Activated CD4-positive, alpha-beta T cell treated with anti-CD3 and anti-CD28 coated beads for 24 hours (primary cell): ENCODE results near the gene SBNO2.

Source experiments
- DNase-seq, 2 donors: peaks; one replicate each; pipeline ENCODE4 v3.0.0-alpha.2; 2020; ENCODE audit warnings: low read depth in 2 of 2

SBNO2 gene

DNA sequence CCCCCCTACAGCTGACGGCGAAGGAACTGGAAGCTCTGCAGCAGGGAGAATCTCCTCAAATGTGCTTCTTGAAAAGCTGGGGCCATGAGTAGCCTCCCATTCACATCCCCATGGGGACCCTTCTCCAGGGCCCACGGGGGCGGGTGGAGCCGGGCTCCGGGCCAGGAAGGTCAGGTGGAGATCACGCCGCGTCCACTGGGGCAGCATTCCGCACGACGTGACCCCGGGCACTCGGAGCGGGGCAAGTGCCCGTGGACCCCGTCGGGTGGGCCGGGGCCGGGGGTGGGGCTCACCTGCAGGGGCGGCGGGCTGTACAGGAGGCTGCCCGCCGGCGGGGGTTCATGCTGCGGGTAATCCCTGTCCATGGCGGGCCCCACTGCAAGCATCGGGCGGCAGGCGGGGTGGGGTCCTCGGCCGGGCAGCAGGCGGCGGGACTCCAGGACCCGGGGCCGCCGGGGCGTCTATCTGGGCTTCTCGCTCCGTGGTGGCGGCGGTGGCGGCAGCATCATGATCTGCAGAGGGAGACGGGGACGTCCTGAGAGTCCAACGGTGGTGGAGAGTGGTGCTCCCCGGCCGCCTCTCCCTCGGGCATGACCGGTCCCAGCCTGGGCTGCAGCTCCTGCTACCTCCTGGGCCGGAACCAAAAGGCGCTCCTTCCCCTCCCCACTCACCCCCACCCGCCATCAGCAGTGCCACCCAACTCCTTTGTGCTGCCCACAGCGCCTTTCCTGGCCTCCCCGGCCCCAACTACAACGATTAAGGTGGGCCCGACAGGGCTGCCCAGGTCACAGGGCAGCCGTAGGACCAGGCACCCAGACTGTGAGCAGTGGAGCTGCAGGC lies 20.0 kb downstream of the SBNO2 start:
- no peak for DNase-seq

DNA sequence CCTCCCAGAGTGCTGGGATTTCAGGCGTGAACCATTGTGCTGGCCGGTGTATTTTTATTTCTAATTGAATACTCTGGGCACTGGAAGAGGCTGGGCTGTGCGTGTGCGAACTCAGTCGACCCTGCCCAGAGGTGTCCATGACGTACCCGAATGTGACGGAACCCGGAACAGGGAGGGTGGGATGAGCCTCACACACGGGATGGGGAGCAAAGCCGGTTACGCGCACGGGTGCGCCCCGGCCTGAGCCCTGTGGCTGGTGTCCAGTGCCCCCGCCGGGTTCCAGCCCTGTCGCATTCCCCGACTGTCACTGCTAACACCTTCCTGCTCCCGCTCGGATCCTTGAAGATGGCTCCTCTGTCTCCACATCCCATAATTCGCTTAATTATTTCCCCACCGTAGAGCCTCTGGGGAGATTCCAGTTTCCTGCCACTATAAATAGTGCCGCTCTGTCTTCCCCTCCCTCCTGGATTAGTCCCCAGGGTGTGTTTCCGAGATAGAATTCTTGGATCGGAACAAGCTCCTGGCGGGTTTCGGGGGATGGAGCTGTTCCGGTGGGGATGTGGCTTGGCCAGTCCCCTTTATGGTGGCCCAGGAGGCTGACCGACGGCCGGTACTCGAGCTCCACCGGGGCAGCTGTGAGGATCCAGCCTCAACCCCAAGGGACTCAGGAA lies 22.0 kb downstream of the SBNO2 start:
- DNase-seq: no peak

DNA sequence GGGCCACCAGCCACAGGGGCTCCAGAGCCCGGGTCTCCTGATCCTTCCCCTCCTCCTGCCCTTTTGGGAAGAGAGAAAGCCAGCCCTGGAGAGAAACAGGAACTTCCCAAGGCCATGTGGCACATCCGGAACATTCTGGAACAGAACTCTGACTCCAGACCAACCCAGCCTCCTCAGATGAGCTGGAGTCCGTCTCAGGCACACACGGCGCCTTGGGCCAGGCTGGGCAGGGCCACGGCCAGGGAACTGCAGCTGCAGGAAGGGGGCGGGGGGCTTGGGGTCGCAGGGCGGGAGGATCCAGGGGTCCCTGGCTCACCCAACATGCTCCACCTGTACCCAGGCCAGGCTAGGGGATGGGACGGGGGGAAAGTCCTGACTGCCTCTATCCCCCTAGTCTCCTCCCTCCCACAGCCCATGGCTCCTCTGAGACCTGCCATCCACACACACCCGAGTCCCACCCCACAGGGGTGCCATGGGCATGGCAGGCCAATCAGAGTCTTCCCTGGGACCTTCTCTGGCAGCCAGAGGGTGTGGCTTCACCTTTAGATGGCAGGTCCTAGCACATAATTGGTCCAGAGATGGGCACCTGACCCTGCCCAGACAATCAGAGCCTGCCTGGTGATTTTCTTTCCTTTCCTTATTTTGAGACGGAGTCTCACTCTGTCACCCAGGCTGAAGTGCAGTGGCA lies 22.9 kb downstream of the SBNO2 start:
- no peak for DNase-seq

- no peak for DNase-seq
Observed at GRCh38 chr19:1150333-1151036, 23.6 kb downstream of the SBNO2 start.

- DNase-seq: no peak
Observed at GRCh38 chr19:1149259-1150045, 24.6 kb downstream of the SBNO2 start.

- no peak for DNase-seq
Observed at GRCh38 chr19:1147934-1148549, 26.0 kb downstream of the SBNO2 start.

DNA sequence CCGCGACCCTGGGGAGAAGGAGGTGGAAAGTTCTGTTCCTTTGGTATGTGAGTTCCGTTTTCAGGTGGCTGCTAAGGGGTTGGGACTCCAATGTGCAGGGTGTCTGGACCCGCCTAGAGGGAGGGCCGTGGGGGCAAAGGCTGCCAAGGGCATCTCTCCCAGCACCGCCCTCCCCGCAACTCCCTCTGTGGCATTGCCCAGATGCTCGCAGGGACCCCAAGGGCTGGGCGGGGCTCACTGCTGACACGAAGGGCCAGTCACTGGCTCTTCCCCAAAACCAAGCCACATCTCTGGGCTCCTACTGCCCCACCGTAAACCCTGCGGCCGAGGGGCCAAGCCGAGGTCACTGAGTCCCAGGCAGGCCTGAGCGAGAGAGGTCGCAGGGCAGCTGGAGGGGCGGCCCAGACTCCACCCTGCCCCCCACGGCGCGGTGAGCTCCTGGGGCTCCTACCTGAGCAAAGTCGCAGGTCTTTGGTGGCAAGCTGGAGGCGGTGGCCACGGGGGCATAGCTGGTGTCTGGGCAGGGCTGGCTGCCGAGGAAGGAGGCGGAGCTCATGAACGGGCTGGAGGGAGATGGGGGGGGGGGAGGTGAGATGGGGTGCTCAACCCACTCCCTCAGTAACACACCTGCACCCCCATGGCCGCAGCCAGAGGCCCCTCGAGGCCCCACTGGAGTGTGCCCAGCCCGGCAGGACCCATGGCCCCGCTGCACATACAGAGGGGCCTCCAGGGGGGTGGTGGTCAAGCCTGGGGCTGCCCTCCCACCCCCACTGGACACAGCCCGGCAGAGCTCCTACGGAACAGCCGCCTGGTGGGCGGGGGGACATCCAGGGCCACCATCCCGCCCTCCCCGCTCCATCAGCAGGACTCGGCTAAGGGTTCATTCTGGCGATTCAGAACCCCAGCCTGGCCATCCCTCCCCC lies 26.9 kb downstream of the SBNO2 start:
- DNase-seq: no peak

DNA sequence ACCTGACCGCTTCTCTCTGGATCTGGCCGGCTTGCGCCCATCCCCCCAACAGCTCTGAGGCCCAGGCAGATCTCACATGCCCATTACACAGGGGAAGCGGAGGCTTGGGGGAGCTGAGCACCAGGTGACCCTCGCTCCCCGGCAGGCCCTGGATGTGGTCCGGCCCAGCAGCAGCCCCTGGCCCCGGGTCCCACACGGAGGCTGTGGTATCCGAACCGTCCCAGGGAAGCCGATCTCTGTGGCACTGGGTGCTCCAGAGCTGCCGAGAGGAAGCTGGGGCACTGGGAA lies 27.7 kb downstream of the SBNO2 start:
- no peak for DNase-seq

DNA sequence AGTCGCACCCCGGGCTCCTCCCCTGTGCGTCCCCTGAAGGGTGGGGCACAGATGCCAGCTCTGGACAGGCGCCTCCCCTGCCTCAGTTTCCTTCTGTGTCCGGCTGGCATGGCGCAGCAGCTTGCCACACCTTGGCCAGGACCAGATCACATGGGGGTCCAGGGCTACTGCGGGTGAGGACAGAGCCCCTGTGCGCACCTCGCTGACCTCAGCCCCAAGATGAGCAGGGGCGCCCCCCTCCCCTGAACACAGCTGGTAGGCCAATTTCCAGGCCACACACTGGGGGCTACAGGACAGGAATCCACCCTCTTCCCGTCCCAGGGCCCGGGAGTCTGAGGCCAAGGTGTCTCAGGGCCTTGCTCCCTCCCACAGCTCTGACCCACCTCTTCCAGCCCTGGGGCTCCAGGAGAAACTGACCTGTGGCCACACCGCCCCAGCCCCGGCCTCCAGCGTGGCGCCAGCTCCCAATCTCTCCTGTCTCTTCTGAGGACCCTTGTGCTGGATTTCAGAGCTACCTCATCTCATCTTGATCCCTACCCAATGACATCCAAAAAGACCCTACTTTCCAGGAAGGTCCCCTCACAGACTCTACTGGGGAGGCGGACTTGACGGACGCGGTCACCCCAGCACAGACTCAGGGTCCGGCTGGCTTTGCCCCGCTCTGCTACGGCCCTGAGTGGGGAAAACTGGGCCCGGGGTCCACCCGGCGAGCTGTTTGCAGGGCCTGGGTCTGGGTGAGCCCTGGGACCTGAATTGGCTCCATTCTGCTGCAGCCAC lies 28.2 kb downstream of the SBNO2 start:
- DNase-seq: no peak

- no peak for DNase-seq
Observed at GRCh38 chr19:1144741-1145140, 29.3 kb downstream of the SBNO2 start.

DNA sequence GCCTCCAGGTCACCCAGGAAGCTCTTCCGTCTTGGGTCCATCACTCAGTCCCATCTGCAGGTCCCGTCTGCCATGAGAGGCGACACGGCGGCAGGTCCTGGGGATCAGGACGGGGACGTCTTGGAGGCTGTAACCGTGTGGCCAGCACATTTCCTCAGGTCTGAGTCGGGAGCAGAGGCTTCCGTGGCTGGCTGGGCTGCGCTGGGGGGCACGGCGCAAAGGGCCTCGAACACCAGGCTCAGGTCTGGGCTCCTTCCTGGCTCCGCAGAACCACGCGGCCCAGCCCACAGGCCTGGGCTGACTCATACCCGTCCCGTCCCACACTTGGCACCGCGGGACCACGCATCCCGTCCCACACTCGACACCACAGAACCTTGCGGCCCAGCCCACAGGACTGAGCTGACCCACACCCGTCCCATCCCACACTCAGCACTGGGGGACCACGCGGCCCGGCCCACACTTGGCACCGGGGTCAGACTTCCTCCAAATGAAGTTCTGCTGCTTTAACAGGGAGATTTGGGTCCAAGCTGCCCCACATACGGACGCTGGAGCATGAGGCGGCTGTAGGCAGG lies 30.2 kb downstream of the SBNO2 start:
- DNase-seq: no peak

DNA sequence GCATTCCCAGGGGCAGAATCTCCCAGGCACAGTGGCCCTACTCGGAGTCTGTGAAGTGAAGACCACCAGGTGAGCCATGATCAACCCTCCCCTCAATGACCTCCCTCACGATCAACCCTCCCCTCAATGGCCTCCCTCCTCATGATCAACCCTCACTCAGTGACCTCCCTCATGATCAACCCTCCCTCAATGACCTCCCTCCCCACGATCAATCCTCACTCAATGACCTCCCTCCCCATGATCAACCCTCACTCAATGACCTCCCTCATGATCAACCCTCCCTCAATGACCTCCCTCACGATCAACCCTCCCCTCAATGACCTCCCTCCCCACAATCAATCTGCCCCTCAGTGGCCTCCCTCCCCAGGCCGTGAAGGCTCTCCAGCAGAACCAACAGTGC lies 32.1 kb downstream of the SBNO2 start:
- no peak for DNase-seq

DNA sequence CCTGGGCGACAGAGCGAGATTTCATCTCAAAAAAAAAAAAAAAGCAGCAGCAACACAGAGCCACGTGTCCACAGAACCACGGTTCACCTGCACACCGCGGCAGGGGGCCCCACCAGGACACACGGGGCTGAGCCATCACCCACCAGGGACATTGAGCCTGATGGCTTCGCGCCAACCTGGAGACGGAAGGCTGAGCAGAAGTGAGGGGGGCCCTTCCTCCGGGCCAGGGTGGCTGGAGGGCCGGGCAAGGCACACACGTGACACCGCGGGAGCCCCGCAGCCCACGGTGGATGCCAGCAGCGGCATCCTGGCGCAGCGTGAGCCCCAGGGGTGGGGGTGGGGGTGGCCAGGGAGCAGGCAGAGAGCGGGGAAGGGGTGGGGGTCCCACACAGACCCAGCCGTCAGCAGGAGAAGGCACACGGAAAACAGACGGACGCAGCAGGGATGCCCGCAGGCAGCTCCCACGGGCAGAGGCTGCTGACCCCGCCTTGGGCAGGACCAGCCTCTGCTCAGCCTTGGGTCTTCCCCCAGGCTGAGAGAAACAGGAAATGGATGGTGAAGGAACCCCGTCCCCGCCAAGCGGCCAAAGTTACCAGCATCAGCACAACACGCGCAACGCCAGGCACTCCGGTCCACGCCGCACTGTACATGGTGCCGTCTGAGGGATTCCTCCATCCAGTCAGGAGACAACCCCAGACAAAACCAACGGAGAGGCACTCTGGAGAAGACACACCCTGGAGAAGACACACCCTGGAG lies 33.6 kb downstream of the SBNO2 start:
- no peak for DNase-seq

DNA sequence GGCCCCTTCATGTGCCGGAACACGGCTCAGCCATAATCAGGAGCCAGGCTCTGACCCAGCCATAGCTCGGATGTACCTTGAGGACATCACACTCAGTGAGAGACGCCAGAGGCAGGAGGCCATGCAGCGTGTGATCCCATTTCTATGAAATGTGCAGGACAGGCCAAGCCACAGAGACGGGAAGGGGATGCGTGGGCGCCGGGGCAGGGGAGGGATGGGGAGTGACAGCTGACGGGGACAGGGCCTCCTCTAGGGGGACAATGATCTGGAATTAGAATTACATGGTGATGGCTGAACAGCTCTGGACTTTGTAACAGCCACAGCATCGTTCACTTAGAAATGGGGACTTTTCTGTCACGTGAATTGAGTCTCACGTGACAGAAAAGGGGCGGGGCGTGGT lies 34.9 kb downstream of the SBNO2 start:
- DNase-seq: no peak

GRCh38 chr19:1138121-1138520 lies 35.9 kb downstream of the SBNO2 start:
- no peak for DNase-seq

DNA sequence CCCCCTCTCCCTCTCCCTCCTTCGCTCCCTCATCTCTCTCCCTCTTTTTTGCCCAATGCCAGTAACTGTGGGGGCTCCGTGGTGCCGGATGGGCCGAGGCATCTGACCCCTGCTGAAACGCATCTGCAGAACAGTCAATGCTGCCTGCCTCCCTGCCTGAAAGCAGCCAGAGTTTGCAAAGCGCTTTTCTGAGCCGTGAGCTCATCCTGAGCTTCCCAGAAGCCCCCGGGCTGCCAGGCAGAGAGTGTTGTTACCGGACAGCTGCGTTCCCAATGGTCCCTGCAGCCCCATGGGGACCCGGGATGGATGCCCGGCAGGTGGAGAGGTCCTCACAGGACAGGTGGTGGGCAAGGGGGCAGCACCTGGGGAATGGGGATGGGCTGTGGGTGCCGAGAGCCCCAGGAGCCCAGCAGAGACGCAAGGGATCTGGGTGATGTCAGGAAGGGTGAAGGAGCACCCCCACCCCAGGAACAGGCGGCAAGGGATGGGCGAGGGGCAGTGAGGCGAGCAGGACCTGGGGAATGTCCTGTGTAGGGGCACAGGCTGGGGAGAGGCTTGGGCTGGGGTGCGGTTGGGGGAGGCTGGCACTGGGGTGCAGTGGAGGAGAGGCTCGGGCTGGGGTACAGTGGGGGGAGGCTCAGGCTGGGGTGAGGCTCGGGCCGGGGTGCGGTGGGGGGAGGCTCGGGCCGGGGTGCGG lies 37.3 kb downstream of the SBNO2 start:
- DNase-seq: no peak

DNA sequence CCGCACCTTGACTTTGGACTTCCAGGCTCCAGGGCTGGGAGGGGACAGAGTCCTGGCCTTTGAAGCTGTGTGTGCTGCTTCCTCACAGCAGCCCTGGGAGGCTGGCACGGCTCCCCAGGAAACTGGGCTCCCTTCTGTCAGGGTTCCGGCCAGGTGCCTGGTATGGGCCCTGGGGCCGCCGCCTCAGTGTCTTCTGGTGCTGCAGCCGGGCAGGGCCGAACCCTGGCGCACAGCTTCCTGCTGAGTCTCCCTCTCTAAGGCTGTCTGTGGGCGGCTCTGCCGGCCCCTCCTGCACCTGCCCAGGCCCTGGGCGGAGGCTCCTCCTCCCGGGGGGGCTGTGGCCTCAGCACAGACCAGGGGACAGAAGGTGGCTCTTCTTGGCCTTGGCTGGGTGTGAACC lies 37.9 kb downstream of the SBNO2 start:
- DNase-seq: no peak

DNA sequence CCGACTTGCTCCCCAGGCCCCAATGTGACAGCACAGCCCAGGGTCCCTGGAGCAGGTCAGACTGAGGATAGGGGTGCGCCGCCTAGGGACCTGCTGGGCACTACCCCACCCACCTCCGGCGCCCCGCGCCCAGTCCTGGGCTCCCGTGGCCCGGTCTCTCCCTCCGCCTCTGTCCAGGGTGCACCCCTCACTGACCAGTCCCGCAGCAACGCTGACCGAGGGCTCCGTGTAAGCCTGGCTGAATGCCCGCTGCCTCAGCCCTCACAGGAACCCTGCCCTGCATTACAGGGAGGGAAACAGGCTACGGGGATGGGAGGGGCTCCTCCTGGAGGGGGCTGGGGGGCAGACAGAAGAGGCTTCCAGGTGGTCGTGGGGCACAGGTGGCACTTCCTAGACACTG lies 38.6 kb downstream of the SBNO2 start:
- DNase-seq: no peak
